Measurements from ENCODE around the gene ZNF559. TPM values are rescaled to one million over a fixed set of nuclear protein-coding genes. Genes with fewer than 3 reads are reported as not detected.

The ZNF559 gene
- polyA plus RNA-seq, 2 of the 4 experiments (the other 2 are of a cell fraction): 4.6 to 16.2 TPM

DNA sequence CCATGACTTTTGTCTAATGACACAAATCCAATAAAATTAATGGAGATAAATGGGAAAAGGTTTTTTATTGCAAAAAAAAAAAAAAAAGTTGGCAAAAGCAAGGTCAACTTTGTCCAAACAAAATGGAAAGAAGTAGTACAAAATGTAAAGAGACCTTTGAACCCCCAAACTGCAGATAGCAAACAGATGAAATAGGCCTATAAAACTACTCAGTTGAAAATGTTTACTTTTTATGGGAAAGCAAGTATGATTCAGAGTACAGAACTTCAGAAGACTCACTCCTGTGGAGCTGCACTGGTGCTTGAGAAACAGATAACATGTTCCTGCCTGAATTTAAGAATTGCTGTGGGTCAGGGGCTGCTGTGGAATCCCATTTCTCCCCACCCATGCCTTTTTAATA is 29.0 kb downstream of the ZNF559 start:
- TF ChIP-seq NPAS2 (CRISPR knock-in tag; IDR thresholded peaks at IDR 0.05; ENCODE audit: borderline replicate concordance) (no peak), ELK1 (IDR thresholded peaks at IDR 0.05; ENCODE audit: low read depth, low read length) (no peak), TFCP2L1 (CRISPR knock-in tag; IDR thresholded peaks at IDR 0.05) (no peak), FOXS1 (CRISPR knock-in tag; IDR thresholded peaks at IDR 0.05) (no peak), EP300 (IDR thresholded peaks at IDR 0.05) (no peak), POLR2A (IDR thresholded peaks at IDR 0.05; ENCODE audit: low read length) (no peak), HOXA7 (CRISPR knock-in tag; IDR thresholded peaks at IDR 0.05) (no peak), EHMT2 (IDR thresholded peaks at IDR 0.05; ENCODE audit: low read depth) (no peak), ZC3H11A (IDR thresholded peaks at IDR 0.05) (no peak), HEYL (CRISPR knock-in tag; IDR thresholded peaks at IDR 0.05) (no peak), PBX3 (IDR thresholded peaks at IDR 0.05) (no peak), ESRRA (IDR thresholded peaks at IDR 0.05; ENCODE audit: borderline replicate concordance, low read length) (no peak), CHD2 (IDR thresholded peaks at IDR 0.05; ENCODE audit: low read length, partially characterized antibody) (no peak), ZNF302 (CRISPR knock-in tag; IDR thresholded peaks at IDR 0.05) (no peak), CBX8 (IDR thresholded peaks at IDR 0.05) (no peak), EHF (CRISPR knock-in tag; IDR thresholded peaks at IDR 0.05) (no peak), HDAC2 (IDR thresholded peaks at IDR 0.05) (no peak)
- TF ChIP-seq, protein P1, sequence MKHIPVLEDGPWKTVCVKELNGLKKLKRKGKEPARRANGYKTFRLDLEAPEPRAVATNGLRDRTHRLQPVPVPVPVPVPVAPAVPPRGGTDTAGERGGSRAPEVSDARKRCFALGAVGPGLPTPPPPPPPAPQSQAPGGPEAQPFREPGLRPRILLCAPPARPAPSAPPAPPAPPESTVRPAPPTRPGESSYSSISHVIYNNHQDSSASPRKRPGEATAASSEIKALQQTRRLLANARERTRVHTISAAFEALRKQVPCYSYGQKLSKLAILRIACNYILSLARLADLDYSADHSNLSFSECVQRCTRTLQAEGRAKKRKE (CRISPR knock-in tag; IDR thresholded peaks at IDR 0.05; ENCODE audit: low read depth): no peak
- DNase-seq (ENCODE audit: low read depth in 1 of 2, low spot score in 1 of 2) (no peak), FAIRE-seq (no peak), ATAC-seq (no peak)
- H3K4me2 ChIP-seq: no peak overlapping the region
- ChIA-PET POLR2A (no interaction called here), CTCF (no interaction called here)
- no peak overlapping the region for H3K27ac ChIP-seq
- H3K9me3 ChIP-seq: peaks cover 43% of the 10 kb centered on the region
- H3K4me1 ChIP-seq: no peaks in the 10 kb centered on the region
- no peak overlapping the region for H3K4me3 ChIP-seq

DNA sequence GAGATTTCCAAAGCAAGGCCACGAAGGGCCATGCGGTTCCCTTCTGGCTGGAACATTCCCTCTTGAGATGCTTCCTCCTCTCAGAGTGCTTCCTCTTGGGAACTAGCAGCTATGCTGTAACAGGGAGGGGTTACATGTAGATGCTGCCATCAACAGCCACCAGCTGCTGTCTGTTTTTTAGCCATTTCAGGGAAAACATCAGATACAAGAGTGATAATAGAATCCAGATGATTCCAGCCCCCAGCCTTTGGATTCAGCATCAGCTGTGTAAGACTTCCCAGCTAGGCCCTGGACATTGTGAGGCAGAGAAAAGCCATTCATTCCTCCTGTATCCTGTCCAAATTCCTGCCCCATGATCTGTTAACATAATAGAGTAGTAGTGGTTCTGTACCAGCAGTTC is 30.7 kb downstream of the ZNF559 start:
- DNase-seq (ENCODE audit: low read depth in 1 of 2, low spot score in 1 of 2): no peak
- ChIA-PET CTCF (interaction anchor here (0.7 kb wide), 1 partner anchor 497 kb away, joined by 3 read pairs; no protein-coding TSS in a partner anchor), POLR2A (no interaction called here)
- H3K4me2 ChIP-seq: no peak overlapping the region
- TF ChIP-seq ESRRA (IDR thresholded peaks at IDR 0.05; ENCODE audit: borderline replicate concordance, low read length) (no peak), USF2 (IDR thresholded peaks at IDR 0.05) (no peak), FOSB (CRISPR knock-in tag; IDR thresholded peaks at IDR 0.05) (no peak), RNF2 (IDR thresholded peaks at IDR 0.05; ENCODE audit: borderline replicate concordance, low read depth) (no peak), HOXB13 (CRISPR knock-in tag; IDR thresholded peaks at IDR 0.05; ENCODE audit: low read depth) (no peak), BHLHE40 (IDR thresholded peaks at IDR 0.05; ENCODE audit: low read depth, low read length) (no peak), GATA3 (IDR thresholded peaks at IDR 0.05; ENCODE audit: borderline replicate concordance) (no peak), NFE2L2 (conservative IDR thresholded peaks at IDR 0.05; ENCODE audit: low read length) (no peak), FOXS1 (CRISPR knock-in tag; IDR thresholded peaks at IDR 0.05) (no peak), PBX3 (IDR thresholded peaks at IDR 0.05) (no peak), HDAC2 (IDR thresholded peaks at IDR 0.05) (no peak), POLR2A (IDR thresholded peaks at IDR 0.05; ENCODE audit: low read length) (no peak), NR3C1 (IDR thresholded peaks at IDR 0.05) (no peak), NPAS2 (CRISPR knock-in tag; IDR thresholded peaks at IDR 0.05; ENCODE audit: borderline replicate concordance) (no peak), FOSL2 (IDR thresholded peaks at IDR 0.05) (no peak), FOSL2 (CRISPR knock-in tag; IDR thresholded peaks at IDR 0.05) (no peak), HOXB5 (CRISPR knock-in tag; IDR thresholded peaks at IDR 0.05) (no peak)
- TF ChIP-seq, protein P2, sequence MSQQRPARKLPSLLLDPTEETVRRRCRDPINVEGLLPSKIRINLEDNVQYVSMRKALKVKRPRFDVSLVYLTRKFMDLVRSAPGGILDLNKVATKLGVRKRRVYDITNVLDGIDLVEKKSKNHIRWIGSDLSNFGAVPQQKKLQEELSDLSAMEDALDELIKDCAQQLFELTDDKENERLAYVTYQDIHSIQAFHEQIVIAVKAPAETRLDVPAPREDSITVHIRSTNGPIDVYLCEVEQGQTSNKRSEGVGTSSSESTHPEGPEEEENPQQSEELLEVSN (IDR thresholded peaks at IDR 0.05; ENCODE audit: borderline replicate concordance, low read depth): no peak
- H3K9me3 ChIP-seq: peaks cover 41% of the 10 kb centered on the region
- WGBS (ENCODE audit: missing lambda C conversion rate): 87% methylated on average over 2 of the region's 2 CpGs
- H3K4me1 ChIP-seq: no peaks in the 10 kb centered on the region
- no peak for FAIRE-seq
- H3K27ac ChIP-seq: no peak overlapping the region
- no peak overlapping the region for H3K4me3 ChIP-seq
- ATAC-seq: no peak
